Lower leg skin (tissue), 4 donors: ENCODE data around the gene OSBPL9. TPM values are rescaled to one million over a fixed set of nuclear protein-coding genes. Genes with fewer than 3 reads are reported as not detected.

ENCODE experiments used
- DNase-seq, 2 donors: peaks; one replicate each; pipeline ENCODE4 v3.0.0-alpha.2; 2019; ENCODE audit warnings: low spot score in 2 of 2
- H3K4me3 ChIP-seq: fragments of 200-600 bp; sonication (generic); 2 replicates; pipeline ENCODE4 v1.5.1; 2017; ENCODE audit warnings: mild to moderate bottlenecking, low read depth; ENCODE audit not compliant: poor library complexity, severe bottlenecking
- CTCF ChIP-seq, 3 donors: fragments of 450-650 bp; IDR thresholded peaks; one replicate each; pipeline ENCODE4 v1.5.1; 2016; ENCODE audit warnings: antibody characterized with exemption in 3 of 3, mild to moderate bottlenecking in 3 of 3, moderate library complexity in 2 of 3
- POLR2A ChIP-seq, 2 donors: fragments of 450-650 bp; IDR thresholded peaks; one replicate each; pipeline ENCODE4 v1.6.1; 2016 to 2017; ENCODE audit warnings: antibody characterized with exemption in 2 of 2, mild to moderate bottlenecking in 1 of 2, moderate library complexity in 1 of 2
- WGBS, 2 donors: methylation state at CpG; one replicate each; pipeline ENCODE4 v1.1.5; 2018; 5-methylcytosine and 5-hydroxymethylcytosine counted together
- intact Hi-C: fragments of 100-400 bp; cut with DNase I; formaldehyde crosslinking; loops from one replicate; pipeline ENCODE4 v1.15.0; 2023; ENCODE audit warnings: low total_unique reads
- total RNA-seq, 4 donors: library from RNA; depleted of rRNA; stranded (reverse); fragments of >200 nt; gene quantifications; one replicate each; pipeline ENCODE4 v1.1.0, GENCODE V29; 2016

The OSBPL9 gene
- total RNA-seq, 4 donors from 2014 or later = 35.9 to 56.9 (median 46.9) TPM

GRCh38 chr1:51791888-51792287, 175.0 kb downstream of the OSBPL9 start:
- intact Hi-C loops = no loop called here
- no peak overlapping the region for H3K4me3 ChIP-seq
- WGBS, 2 donors = 80 to 93% methylated on average over 1 of the region's 1 CpG
- DNase-seq = no peak
- no peak for TF ChIP-seq CTCF (IDR thresholded peaks at IDR 0.05)
- TF ChIP-seq POLR2A (IDR thresholded peaks at IDR 0.05) = no peak

- intact Hi-C loops = no loop called here
- no peak for DNase-seq
- TF ChIP-seq POLR2A (IDR thresholded peaks at IDR 0.05) (no peak), CTCF (IDR thresholded peaks at IDR 0.05) (no peak)
- 84 to 93% methylated on average over 1 of the region's 1 CpG for WGBS, 2 donors
- H3K4me3 ChIP-seq = no peak overlapping the region
Measured at GRCh38 chr1:51792864-51793263, 176.0 kb downstream of the OSBPL9 start.

- TF ChIP-seq POLR2A (IDR thresholded peaks at IDR 0.05) = no peak
- TF ChIP-seq CTCF (IDR thresholded peaks at IDR 0.05) = no peak
- whole genome bisulfite sequencing, 2 donors = 97% methylated on average over 2 of the region's 2 CpGs
Measured at GRCh38 chr1:51794260-51794659, 177.4 kb downstream of the OSBPL9 start.

DNA sequence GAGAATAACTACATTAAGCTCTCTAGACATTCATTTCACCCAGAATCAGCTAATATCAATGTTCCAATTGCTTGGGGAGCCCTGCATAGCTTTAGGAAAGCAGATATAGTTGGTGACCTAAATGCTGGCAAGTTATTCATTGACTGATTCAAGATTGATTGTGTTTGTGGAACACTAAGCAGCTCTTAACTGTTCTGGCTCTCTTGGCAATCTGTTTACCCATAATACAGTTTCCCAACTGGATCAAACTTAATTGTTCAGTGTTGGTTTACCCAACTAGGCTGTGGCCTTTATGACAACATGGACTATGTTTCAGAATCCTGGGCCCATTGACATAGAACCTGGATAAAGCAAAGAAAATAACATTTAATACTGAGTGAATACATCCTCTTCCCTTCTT, 178.0 kb downstream of the OSBPL9 start:
- intact Hi-C loops = no loop called here

More at GRCh38 chr1:51794260-51794659, 177.4 kb downstream of the OSBPL9 start:
- intact Hi-C loops = no loop called here
- no peak overlapping the region for H3K4me3 ChIP-seq
- no peak for DNase-seq

DNA sequence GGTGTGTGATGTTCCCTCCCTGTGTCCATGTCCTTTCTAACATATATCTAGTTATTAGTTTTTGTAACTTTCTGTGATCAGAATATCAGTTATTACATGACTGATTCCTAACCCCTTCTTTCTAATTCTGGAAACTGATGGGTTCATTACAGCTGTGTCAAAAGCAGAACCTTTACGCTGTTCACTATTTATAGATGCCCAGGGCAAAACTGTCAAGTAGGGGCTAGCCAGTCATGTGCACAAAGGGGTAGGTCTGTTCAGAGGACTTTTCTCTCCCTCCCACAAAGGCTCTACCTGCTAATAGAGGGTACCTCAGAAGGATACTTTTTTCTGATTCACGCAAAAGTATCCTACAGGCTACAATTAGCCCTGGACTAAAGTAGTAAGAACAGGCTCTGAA, 182.5 kb downstream of the OSBPL9 start:
- intact Hi-C loops = no loop called here
- TF ChIP-seq POLR2A (IDR thresholded peaks at IDR 0.05) (no peak), CTCF (IDR thresholded peaks at IDR 0.05) (no peak)
- 88% methylated on average over 2 of the region's 2 CpGs for WGBS, 2 donors
- no peak overlapping the region for H3K4me3 ChIP-seq
- DNase-seq = no peak

More for the DNA sequence above, 178.0 kb downstream of the OSBPL9 start:
- DNase-seq = no peak
- TF ChIP-seq CTCF (IDR thresholded peaks at IDR 0.05) (no peak), POLR2A (IDR thresholded peaks at IDR 0.05) (no peak)
- H3K4me3 ChIP-seq = no peak overlapping the region

DNA sequence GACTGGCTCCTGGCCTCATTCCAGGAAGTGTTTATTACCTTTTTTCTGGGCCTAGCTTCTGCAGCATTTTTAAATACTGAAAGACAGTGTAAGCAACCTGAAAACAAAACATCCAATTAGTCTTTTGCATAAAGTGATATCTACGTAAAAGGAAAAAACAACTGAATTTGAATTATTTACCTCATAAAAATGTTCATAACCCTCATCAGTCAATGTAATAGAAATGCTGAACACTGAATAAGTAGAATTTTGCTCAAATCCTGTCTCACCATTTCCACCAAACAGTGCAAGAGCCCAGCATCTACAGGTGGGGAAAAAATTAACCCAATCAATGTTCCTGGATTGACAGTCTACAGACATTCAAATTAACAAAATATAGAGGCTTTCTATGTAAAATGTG, 197.6 kb downstream of the OSBPL9 start:
- no peak overlapping the region for H3K4me3 ChIP-seq
- TF ChIP-seq CTCF (IDR thresholded peaks at IDR 0.05) (no peak), POLR2A (IDR thresholded peaks at IDR 0.05) (no peak)
- WGBS, 2 donors = 96 to 97% methylated on average over 1 of the region's 1 CpG
- no peak for DNase-seq
- intact Hi-C loops = no loop called here
